NCI-H460 (cell line): ENCODE data around the gene MAD1L1. TPM values are rescaled to one million over a fixed set of nuclear protein-coding genes. Genes with fewer than 3 reads are reported as not detected.

Source experiments
- DNase-seq: peaks from one replicate; pipeline ENCODE4 v3.0.0-alpha.2; 2016; ENCODE audit warnings: low read depth; ENCODE audit errors: extremely low read depth
- total RNA-seq: library from RNA; depleted of rRNA; stranded (reverse); fragments of >200 nt; shearing (Covaris generic); gene quantifications from 2 replicates; pipeline ENCODE4 v1.2.3, GENCODE V29; 2014

The MAD1L1 gene
- total RNA-seq, 1 experiment from 2014 or later: 25.9 TPM

GRCh38 chr7:2108501-2109250 lies 124.1 kb downstream of the MAD1L1 start:
- DNase-seq: no peak

GRCh38 chr7:2108071-2108455 lies 124.7 kb downstream of the MAD1L1 start:
- no peak for DNase-seq

- DNase-seq: no peak
Observed at GRCh38 chr7:2107386-2108070, 125.2 kb downstream of the MAD1L1 start.

- DNase-seq: no peak
Observed at GRCh38 chr7:2106924-2107323, 125.8 kb downstream of the MAD1L1 start.

- DNase-seq: no peak
Observed at GRCh38 chr7:2106440-2106839, 126.3 kb downstream of the MAD1L1 start.

- no peak for DNase-seq
Observed at GRCh38 chr7:2105917-2106316, 126.8 kb downstream of the MAD1L1 start.

GRCh38 chr7:2105280-2105679 lies 127.5 kb downstream of the MAD1L1 start:
- no peak for DNase-seq

- DNase-seq: no peak
Observed at GRCh38 chr7:2104716-2105115, 128.0 kb downstream of the MAD1L1 start.

- peak; percentile 90 for DNase-seq
Observed at GRCh38 chr7:2104107-2104710, 128.5 kb downstream of the MAD1L1 start.

GRCh38 chr7:2103071-2103898 lies 129.5 kb downstream of the MAD1L1 start:
- no peak for DNase-seq

GRCh38 chr7:2102375-2102723 lies 130.4 kb downstream of the MAD1L1 start:
- no peak for DNase-seq

- DNase-seq: no peak
Observed at GRCh38 chr7:2101630-2102374, 130.9 kb downstream of the MAD1L1 start.

- no peak for DNase-seq
Observed at GRCh38 chr7:2100278-2101208, 132.2 kb downstream of the MAD1L1 start.

GRCh38 chr7:2099048-2099957 lies 133.4 kb downstream of the MAD1L1 start:
- DNase-seq: no peak

- no peak for DNase-seq
Observed at GRCh38 chr7:2098496-2098895, 134.2 kb downstream of the MAD1L1 start.

- no peak for DNase-seq
Observed at GRCh38 chr7:2098056-2098455, 134.7 kb downstream of the MAD1L1 start.

- no peak for DNase-seq
Observed at GRCh38 chr7:2097492-2097891, 135.3 kb downstream of the MAD1L1 start.

- DNase-seq: no peak
Observed at GRCh38 chr7:2096692-2097387, 135.9 kb downstream of the MAD1L1 start.
